GM18499 (cell line): ENCODE measurements around the gene METTL14.

Source experiments
- ATAC-seq: cut with Tn5 transposase; IDR thresholded peaks from one replicate; pipeline ENCODE4 v1.9.1; 2021; ENCODE audit warnings: moderate number of reproducible peaks; ENCODE audit not compliant: insufficient read depth, unreplicated experiment

The METTL14 gene

DNA sequence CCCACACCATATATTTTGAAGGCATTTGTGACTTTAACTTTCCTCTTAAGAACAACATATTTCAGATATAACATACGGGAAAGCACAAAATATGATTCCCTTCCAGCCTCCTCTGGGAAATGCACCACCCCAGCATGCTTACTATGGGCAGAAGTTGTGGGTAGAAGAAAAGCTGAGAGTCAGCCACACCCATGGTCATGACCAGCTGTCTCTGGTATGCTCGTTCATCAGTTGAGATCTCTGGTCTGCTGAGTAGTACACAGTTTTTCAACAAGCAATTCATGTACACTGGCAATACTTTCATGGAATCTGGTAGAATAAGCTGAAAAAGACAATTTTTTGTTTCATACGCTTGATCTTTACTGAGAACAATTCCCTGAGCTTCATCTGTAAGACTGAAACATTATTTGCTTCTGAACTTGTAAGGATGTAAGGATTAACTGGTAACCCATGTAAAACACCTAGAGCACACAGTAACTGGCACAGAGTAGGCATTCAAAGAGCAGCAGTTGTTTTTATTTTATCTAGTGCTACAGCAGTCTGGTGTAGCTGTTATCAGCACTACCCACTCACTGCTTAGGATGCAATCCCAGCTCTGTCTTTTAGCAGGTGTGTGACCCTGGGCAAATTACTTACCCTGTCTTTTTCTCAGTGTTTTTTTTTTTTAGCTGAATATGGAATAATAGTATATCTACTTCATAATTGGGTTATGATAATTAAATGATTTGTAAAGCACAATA lies 47.6 kb downstream of the METTL14 start:
- ATAC-seq: no peak

GRCh38 chr4:118734491-118735205 lies 49.5 kb downstream of the METTL14 start:
- no peak for ATAC-seq

GRCh38 chr4:118736900-118737299 lies 51.7 kb downstream of the METTL14 start:
- no peak for ATAC-seq

- no peak for ATAC-seq
These were observed 52.9 kb downstream of the METTL14 start for GRCh38 chr4:118738090-118738489.

DNA sequence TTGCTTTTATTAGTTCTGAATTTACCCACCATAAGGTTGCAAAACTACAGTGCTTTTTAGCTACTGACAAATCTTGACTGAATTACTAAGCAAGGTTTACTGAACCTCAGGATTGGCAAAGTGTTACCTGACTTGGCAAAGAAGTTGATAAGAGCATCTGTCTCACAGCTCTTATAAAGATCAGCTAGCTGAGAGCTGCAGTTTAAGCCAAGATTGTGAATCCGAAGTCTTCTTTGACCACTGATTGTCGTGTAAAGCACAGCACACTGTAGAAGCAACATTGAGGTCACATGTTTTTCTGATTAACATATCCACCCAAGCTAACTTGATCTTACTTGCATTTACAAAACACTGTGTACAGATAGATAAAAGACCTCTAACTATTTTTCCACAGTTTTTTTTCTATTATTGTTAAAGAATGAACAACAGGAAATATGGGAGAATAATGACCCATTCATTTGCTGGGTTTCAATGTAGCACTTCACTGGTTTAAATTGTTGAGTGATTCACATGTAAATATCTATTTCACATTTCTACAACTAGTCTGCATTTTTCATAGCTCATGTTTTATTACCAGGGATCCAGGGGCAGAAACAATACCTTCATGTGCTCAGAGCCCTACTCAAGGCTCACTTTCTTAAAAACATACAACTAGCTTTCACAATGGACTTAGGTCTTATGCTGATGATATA lies 54.0 kb downstream of the METTL14 start:
- no peak for ATAC-seq

GRCh38 chr4:118740869-118741268 lies 55.7 kb downstream of the METTL14 start:
- ATAC-seq: no peak

DNA sequence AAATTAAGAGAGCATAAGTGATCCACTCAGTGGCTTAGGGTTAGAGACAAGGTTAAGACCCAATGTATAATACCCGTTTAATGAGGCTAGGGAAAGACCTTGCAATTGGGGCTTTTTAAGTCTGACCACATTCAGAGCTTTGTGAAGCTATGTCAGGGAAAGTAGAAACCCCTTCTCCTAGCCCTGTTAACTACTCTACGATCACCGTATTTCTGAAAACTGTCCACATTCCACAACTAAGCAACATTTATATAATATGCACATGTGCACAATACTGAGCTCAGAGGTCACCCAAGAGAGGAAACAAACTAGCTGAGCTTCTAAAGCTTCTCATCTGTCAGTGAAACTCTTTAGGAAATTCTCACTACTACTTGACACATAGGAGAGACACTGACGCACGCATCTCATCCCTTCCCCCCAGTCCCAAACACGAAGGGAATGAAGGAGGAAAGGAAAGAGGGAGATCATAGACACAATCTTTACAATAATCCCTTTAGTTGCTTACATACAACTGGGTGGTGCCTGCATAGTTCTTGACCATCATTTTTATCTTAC lies 56.2 kb downstream of the METTL14 start:
- ATAC-seq: no peak

DNA sequence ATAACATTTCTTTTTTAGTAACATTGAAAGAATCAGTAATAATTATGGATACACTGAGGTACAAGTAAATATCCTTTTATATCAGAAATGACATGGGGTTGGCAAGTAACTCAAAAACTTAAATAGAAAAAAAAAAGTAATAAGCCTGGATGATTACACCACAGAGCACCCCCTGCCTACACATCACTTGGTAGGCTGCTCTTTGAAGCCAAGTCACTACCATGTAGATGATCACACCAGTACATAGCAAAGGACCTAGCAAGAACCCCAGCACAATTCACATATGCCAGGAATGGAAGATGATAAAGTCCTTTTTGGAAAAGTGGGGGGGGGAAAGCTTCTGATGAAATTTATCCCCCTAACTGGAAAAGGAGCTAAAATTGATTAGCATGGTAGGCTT lies 56.9 kb downstream of the METTL14 start:
- ATAC-seq: no peak

DNA sequence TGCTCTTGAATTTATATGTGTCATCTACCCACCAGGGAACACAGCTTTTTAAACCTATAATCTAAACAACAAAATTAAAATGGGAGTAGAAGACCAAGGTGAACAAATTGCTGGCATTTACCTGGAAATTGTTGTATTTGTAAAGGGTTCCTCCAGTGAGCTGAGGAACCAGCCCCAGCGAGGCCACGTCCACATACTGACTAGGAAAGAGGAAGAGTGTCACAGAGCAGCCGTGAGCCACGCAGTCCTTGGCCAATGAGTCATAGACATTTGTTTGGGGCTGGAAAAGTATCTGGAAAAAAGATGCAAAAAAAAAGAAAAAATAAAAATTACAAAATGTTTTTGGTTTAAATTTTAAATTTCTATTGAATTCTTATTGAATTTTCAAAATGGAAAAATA lies 58.7 kb downstream of the METTL14 start:
- ATAC-seq: no peak

- ATAC-seq: no peak
These were observed 60.2 kb downstream of the METTL14 start for GRCh38 chr4:118745357-118745756.

DNA sequence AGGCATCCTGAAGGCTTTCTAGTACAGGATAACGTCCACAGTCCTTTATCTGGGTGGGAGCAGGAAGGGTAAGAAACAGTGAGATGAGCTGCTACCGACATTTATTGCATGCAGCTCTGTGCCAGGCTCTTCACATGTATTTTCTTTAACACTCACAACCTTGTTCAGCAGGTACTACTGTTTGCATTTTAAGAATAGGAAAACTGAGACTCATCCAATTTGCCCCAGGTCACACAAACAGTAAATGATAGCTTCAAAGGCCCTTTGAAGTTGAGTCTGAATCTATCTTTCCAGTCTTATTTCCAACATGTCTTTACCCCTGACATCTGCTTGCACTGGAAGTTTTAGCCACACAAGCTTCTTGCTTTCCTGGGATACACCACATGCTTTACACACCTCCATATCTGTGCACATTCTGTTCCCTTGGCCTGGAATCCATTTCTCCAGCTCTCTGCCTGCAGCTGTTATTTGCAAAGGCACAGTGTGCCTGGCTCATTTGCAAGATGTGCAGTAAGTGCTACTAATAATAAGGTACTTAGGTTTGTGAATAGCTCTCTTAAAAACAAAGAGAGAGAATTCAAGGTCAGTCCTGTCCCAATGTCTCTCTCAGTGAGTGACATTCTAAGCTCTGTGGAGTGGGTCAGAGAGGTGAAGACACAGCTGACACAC lies 61.2 kb downstream of the METTL14 start:
- ATAC-seq: no peak

DNA sequence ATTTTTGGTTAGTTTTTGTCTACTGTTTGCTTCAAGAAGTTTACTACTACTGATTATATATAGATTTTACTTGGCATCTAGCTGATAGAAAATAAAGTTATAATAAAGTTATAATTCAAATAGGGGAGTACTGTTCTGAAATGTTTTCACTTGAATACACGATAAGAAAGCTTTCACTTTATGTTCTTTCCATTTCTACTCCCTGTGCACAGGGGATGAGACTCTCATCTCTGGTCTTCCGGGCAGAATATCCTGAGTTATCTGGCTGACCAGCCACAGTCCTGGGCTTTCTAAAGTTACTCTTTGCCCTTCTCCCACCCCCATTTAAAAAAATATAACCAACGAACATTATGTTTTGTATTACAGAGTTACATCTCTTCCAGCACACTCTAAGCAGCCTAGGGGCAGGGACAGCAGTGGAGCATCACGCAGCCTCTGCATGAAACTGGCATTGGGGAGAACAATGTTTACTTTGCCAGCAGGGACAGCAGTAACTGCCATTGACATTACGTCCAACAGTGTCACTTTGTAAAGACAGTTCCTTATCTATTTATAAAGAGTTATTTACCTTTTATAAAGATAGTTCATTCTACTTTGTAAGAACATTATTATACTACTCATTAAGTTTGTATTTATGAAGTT lies 64.3 kb downstream of the METTL14 start:
- no peak for ATAC-seq

DNA sequence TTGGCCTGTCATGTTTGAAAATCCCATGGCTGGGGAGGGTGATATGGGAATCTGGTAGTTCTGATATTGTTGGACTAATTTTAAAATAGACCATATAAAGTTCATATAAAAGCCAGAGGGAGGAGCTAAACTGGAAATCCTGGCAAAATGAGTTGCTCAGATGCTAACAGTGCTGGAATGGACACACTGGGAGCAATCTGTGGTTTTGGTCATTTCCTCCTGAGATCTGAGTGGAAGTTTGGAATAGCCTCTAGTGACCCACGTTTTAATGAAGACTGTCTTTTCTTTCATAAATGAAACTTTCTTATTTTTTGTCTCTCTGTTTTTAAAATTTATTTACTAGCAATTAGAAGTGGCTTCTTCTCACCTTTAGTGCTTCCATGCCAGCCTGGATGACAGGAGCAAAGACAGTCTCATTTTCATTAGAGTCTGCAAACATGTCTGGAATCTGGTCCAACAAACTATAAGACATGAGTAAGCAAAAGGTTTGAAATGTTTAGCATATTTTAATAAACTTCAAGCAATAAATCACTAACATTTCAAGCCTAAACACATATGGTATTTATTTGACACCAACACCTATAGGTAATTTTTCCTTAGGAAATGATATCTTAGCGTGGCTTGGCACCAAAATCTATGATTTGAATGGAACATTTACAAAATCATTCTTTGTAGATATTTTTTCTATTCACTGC lies 66.6 kb downstream of the METTL14 start:
- ATAC-seq: no peak

DNA sequence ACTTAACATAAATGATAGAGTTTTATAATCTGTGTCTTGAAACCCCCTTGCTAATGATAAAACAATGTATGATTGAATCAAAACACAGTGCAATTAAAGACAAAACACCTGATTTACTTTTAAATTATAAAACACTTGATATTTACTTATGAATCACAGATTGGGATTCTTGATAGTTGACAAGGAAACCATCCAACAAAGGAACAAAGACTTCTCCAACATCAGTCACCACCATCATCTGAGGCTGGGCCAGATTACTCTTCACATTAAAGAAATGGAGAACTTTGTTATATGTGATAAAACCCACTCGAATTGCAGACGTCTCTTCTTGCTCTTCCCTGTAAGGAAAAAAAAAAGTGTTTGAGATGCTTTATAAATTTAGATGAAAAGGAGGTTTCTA lies 67.4 kb downstream of the METTL14 start:
- no peak for ATAC-seq

DNA sequence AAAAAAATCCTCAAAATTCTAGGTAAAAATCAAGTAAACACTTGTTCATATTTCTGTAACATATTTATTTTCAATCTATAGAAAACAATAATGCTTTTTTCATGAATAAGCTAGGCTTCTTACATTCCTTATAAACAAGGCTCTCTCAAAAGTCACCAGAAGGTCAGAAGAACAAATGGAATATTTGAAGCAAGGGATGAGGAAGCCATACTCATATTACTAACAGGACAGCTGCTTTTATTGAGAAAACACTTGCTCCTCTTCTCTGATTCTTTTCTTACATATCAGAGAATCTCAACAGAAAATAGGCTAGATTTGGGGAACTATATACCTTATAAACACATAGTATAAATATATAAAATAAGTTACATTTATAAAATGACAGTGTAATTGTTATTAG lies 67.9 kb downstream of the METTL14 start:
- no peak for ATAC-seq

- ATAC-seq: no peak
These were observed 68.5 kb downstream of the METTL14 start for GRCh38 chr4:118753685-118754084.

DNA sequence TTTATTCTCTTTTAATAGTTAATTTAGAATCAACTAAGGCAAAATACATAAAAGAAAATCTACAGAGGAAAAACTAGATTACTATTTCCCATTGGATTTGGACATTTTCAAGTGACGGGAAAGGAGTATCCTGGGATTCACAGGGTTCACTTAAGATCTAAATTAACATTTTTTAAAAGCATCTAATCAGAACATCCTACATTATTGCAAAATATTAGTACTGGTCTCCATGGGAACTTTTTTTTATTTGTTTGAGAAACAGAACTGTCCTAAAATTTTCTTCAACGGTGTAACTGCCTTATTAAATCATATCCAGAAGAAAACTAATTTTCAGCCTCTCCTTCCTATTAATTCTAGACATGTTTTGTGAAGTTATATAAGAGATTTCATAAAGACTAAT lies 69.7 kb downstream of the METTL14 start:
- ATAC-seq: no peak

DNA sequence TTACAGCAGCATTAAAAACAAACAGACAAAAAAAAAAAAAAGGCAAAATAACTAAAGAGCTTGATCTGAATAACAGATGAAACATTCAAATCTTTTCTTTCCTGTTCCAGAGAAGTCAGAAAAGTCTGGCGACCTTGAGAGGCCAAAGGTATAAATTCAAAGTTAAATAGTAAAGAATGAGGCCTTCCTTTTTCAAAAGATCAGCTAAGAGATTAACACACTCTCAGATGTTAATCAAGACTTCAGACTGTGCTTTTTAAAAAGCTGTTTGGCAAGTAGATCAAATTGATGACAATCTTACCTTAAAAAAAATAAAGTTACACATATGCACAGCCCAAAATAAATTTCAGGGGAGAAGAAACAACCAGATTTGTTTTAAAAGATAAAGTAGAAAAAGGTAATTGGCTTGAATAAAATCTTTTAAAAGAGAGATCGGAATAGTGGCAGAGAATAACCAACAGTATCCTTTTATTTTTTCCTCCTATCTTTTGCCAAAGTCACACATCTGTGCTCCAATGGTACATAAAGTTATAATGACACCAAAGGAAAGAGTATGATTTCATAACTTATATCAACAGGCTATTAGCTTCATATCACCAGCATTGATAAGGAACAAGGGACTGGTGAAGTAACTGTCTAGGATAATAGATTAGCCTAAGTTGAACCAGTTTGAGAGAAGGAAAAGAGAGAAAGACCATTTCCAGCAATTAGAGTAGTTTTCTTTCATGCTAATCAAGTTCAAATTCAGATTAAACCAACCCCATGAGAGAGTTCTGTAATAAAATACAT lies 70.4 kb downstream of the METTL14 start:
- ATAC-seq: no peak

DNA sequence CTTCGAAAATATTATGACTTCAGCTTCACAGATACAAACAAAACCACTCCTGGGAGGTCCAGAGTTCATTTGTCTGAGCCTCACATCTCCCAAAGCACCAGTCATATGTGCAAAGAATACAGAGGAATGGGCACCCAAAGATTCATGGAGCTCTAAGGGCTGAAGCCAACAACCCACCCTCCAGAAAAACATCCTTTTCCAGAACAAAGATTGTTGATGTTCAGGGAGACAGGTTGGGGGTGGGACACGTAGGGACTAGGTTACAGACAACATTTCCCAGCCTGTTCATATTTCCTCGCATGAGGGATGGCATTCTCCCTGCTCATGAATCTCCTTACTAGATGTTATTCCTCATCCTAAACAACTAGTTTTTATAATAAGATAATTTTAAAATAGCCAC lies 71.2 kb downstream of the METTL14 start:
- ATAC-seq: no peak
